Mononuclear cell (primary cell): Measurements from ENCODE around the gene GPR18. TPM values are rescaled to one million over a fixed set of nuclear protein-coding genes. Genes with fewer than 3 reads are reported as not detected.

Source experiments
- H3K27me3 ChIP-seq: 2 replicates; pipeline ENCODE4 v1.6.0; 2011; ENCODE audit warnings: low read length, control low read depth; ENCODE audit not compliant: insufficient read depth
- H3K4me1 ChIP-seq: 2 replicates; pipeline ENCODE4 v1.5.1; 2011; ENCODE audit warnings: mild to moderate bottlenecking, low read length, control low read depth; ENCODE audit not compliant: insufficient read depth
- H3K4me3 ChIP-seq: 2 replicates; pipeline ENCODE4 v1.5.1; 2011; ENCODE audit warnings: mild to moderate bottlenecking, low read length, moderate library complexity
- H3K9me3 ChIP-seq: 2 replicates; pipeline ENCODE4 v1.5.1; 2011; ENCODE audit warnings: low read depth, mild to moderate bottlenecking, control low read depth, low read length
- total RNA-seq: library from RNA; depleted of rRNA; stranded (reverse); fragments of >200 nt; gene quantifications from one replicate; pipeline ENCODE4 v1.2.3, GENCODE V29; 2012

Gene GPR18, protein sequence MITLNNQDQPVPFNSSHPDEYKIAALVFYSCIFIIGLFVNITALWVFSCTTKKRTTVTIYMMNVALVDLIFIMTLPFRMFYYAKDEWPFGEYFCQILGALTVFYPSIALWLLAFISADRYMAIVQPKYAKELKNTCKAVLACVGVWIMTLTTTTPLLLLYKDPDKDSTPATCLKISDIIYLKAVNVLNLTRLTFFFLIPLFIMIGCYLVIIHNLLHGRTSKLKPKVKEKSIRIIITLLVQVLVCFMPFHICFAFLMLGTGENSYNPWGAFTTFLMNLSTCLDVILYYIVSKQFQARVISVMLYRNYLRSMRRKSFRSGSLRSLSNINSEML
- 38.0 TPM for total RNA-seq

DNA sequence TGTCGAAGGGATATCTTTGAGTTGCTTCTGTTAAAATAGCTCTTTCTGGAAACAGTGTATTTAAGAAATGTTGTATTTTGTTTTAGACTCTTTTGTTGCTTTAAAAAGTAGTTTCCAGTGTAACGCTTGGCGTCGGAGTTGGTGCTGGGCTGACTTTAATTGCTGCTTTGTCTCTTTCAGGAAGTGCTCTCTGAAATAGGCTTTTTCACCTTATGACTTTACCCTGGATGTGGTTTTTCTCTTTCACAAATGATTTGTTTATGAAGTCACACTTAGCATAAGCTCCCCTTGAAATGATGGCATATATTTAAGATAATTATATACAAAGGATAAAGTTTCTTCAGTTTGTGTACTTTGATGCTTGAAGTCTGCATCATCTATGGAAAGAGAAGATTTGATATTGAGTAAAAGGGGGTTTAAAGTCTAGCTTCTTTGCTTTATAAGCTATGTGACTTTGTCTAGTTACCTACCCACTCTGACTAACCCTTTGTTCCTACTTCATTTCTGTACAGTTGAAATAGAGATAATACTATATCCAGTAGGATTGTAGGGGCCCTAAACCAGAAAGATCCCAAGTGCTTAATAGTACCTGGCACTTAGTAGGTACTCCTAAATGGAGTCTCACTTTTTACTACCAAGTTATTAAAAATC is at the start of gene GPR18:
Gene GPR18, minus strand, starts transcription at position 170 of the 651 bp plus-strand sequence. CDS start 2,507 bp downstream, outside the sequence.
- no peaks in the 10 kb centered on the region for H3K27me3 ChIP-seq
- H3K9me3 ChIP-seq, result no peaks in the 10 kb centered on the region
- peak within 1 kb of the TSS; percentile 63 for H3K4me3 ChIP-seq
- H3K4me1 ChIP-seq, result peaks cover 59% of the 10 kb centered on the region

DNA sequence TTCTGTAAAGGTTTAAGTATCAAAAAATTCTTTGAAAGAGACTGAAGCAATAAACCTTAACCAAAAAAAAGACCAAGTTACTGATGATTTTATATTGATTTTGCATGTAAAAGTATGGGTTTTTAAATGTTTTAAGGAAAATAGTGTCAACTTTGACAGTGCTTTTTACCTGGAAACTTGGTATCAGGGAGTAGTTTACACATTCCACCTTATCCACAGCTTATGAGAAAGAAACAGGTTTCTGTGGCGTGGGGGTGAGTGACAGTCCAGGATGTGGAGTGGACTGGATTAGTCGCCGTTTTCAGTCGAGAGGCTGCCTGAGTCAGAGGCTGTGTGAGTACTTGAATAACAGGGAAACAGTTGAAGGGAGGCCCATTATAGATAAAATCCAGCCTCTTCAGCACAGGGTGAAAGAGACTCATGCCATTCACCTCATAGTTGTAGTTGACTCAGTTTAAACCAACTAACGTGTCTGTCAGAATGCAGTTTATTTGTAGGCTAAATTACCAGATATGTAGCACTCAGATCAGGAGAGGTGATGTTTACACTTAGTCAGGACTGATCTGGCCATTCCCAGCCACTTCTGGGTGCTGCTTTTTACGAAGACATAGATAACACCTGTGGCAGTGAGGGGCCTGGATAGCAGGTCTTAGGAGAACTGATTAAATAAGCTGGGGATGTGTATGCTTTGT is 49.6 kb upstream of the GPR18 start:
- Histone ChIP-seq H3K4me3 (no peak overlapping the region), H3K4me1 (peaks cover 77% of the 10 kb centered on the region), H3K9me3 (no peaks in the 10 kb centered on the region), H3K27me3 (no peaks in the 10 kb centered on the region)

DNA sequence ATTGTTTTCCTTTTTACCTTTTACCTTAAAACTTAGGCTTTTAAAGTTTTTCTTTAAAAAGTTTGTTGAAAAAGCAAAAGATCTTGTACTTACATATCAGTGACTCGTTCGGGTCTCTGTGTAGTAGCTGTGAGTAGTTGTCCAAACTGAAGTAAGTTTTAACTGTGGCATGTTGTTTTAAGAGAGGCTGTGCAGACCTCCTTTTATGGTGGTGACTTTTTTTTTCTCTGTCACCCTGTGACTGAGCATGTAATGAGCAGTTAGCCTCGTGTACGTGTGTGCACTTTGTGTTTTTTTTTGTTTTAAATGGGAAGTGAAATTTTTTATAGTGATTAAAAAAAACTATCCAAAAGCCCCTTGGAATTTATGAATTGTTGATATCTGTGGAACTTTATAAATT is 49.1 kb upstream of the GPR18 start, which contains the start of gene GPR183:
Gene GPR183, minus strand, starts transcription at position 153 of the 400 bp plus-strand sequence. CDS start 11,254 bp downstream, outside the sequence.
- no peaks in the 10 kb centered on the region for H3K9me3 ChIP-seq
- no peaks in the 10 kb centered on the region for H3K27me3 ChIP-seq
- H3K4me3 ChIP-seq, result peak within 1 kb of the TSS; percentile 40
- peaks cover 77% of the 10 kb centered on the region for H3K4me1 ChIP-seq

DNA sequence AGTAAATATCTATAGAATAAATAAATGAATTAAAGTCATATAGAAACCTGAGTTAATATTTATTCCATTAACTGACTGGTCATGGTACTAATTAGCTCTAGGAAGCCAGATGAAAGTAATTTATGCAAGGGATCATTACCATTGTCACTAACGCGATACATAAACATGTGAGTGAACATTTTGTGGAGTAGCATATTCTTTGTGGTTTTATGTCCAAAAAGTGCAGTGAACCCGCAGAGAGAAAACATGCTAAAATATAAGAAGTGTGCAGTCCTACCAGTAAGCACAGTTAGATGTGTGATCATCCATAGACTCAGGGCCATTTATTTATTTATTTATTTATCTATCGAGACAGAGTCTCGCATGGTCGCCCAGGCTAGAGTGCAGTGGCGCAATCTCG is 47.4 kb upstream of the GPR18 start:
- Histone ChIP-seq H3K27me3 (no peaks in the 10 kb centered on the region), H3K9me3 (no peaks in the 10 kb centered on the region), H3K4me1 (peaks cover 74% of the 10 kb centered on the region), H3K4me3 (peak overlapping the region; percentile 40)

DNA sequence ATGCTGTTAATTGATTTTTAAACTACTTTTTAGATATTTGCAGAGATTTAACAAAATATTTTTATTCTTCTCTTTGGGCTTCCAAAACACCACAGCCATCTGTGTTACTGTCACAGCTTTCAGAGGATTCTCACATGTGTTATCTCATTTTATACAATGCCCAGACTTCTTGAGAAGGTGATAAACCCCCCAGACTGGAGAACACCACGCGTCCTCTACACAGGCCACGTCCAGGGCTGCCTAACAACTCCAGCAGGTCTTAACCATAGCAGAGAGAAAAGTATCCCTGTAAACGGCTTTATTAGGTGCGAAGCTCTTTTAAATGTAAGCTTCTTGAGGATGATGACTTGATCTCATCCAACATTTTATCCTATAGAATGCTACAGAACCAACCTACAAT is 47.0 kb upstream of the GPR18 start:
- Histone ChIP-seq H3K4me1 (peaks cover 74% of the 10 kb centered on the region), H3K4me3 (peak overlapping the region; percentile 40), H3K9me3 (no peaks in the 10 kb centered on the region), H3K27me3 (no peaks in the 10 kb centered on the region)

DNA sequence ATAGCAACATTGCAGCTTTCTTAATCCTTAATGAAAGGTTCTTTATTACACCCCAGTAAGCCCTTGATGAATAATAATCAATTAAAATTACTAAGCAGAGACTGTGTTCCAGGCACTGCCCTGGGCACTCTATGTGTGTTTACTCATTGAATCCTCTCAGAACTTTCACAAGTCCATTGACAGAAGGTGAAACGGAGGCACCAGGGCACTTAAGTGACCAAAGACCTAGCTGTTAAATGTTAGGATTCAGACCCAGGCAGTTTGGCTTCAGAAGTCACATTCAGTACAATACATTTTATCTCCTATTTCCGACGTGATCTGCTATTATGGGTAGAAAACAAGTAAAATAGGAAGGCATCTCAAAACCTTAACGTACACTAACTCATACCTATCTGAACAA is 46.4 kb upstream of the GPR18 start:
- H3K27me3 ChIP-seq, result no peaks in the 10 kb centered on the region
- peak overlapping the region; percentile 40 for H3K4me3 ChIP-seq
- H3K4me1 ChIP-seq, result peaks cover 74% of the 10 kb centered on the region
- H3K9me3 ChIP-seq, result no peaks in the 10 kb centered on the region

DNA sequence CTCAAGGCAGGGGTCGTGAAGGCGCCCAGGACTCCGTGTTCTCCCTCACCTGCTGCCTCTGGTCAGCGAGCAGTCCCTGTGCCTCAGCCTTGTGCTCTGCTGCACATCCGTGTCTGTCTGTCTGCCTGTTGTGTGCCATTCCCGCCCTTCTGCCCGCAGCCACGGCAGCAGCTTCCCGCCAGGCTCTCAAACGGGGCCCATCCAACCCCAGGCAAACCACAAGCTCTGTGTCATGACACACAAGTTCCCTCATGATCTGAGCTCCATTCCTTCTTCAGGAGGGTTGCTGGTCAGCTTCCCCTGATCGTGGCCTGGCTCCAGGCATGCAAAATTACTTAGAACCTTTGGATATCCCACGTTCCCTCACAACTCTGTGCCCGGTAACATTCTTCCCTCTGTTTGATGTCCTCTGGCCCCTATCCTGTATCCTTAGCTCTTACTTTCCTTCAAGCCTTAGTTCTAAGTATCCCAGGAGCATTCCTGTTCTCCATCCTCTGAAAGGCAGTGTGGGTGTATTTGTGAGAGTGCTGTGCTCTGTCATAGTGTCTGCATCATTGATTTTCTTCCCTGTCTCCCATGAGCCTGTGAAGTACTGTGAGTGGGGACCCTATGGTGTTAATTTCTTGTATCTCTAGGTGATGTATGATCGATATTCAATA is 45.8 kb upstream of the GPR18 start:
- no peaks in the 10 kb centered on the region for H3K27me3 ChIP-seq
- peak overlapping the region; percentile 40 for H3K4me3 ChIP-seq
- peaks cover 74% of the 10 kb centered on the region for H3K4me1 ChIP-seq

DNA sequence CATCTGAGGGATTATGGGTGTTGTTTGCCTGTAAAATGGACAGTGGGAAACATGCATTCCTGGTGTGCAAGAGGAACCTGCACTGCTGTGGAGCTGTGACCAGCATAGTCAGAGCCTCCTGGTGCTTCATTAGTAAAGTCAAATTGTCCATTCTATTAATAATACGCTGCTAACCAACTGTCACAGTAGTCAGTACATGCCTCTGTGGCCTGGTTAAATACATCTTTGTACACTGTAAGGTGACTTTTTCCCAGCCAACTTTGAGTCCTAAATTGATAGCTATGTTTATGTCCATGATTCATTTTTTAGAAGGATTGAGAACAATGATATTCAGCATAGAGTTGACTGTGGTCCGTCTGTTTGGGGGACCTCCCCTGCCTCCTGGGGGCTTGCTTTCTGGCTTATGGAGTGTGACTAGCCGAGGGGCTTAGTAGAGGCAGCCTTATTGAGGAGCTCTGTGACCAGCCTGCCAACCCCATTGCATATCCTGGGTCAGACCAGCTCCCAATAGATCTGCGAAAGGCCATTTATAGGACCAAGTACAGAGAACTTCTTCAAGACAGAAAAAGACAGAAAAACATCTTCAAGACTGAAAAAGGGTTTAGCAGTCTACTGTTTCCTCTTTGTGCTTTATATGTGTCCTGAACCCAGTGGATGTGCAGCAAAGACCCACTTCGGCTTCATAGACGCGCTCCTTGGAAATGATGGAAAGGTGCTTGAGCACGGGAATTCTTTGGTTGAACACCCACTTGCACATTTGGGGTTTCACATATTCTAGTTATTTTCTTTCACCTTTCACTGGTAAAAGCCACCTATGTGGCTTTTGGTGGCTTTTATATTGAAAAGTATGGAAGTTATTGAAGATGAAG is 44.7 kb upstream of the GPR18 start:
- H3K9me3 ChIP-seq, result no peaks in the 10 kb centered on the region
- no peaks in the 10 kb centered on the region for H3K27me3 ChIP-seq
- H3K4me3 ChIP-seq, result no peak overlapping the region
- H3K4me1 ChIP-seq, result peaks cover 73% of the 10 kb centered on the region

More for the DNA sequence above, 45.8 kb upstream of the GPR18 start:
- no peaks in the 10 kb centered on the region for H3K9me3 ChIP-seq

DNA sequence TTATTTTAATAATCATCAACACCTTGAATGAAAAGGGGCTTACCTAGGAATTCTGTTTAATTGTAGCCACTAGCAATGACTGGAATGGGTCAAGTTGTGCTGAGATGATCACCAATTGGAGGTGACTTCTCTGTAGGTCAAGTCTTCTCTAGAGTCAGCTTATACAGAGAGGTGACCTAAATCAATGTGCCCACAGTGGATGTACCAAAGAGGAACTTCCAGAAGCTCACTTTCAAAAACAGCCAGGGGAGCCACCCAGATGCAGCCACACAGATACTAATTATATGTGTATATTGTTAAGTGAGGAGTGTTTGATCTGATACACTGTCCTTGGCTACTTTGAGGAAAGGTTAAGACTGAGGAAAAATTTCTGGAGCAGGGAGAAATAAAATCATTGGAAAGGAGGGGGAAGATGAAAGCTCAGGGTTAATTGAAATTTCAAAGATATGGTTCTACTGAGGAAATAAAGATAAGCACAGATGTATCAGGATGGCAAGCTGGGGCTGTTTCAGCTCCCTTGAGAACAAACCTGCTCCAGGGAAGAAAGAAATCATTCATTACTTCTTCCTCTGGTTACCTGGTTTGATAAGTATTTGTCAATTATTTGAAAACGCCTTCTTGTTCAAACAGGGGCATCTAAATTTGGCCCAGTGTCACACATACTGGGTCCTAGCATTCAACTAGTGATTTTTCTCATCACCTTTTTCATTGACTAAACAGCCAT is 43.9 kb upstream of the GPR18 start:
- Histone ChIP-seq H3K4me1 (peaks cover 76% of the 10 kb centered on the region), H3K9me3 (no peaks in the 10 kb centered on the region), H3K4me3 (no peak overlapping the region), H3K27me3 (no peaks in the 10 kb centered on the region)

DNA sequence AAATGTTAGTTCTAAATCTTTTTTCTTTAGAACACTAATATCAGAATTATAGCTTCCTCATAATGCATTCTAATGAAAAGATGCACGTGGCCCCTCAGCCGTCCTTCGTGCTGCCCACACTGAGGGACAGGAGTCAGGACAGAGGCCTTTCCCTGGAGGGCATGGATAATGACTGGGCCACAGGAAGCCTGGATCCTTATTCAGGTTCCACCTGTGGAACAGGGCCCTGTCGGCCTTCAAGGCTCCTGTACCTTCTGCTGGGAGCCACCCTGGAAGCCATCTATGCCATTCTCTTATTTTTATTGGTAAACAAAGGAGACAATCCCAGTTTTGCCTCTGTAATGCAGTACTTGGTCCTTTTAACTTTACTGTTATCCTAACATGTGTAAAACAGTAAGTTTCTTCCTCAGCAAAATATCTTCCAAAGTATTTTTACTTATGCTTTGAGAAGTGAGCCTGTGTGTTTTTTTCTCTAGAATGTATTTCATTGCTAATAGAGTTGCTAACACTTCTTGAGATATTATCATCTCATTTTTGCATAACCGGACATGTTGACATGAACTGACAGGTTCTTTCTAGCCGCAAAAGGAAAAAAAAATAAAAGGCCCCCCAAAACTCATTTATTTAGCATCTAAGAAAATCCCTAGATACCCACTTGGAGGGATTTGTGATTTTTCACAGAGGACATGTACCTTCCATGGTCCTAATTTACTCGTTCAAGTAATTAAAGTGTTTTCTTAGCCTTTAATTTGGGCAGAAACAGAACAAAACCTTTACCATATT is 43.1 kb upstream of the GPR18 start:
- Histone ChIP-seq H3K27me3 (no peaks in the 10 kb centered on the region), H3K9me3 (no peaks in the 10 kb centered on the region), H3K4me3 (no peak overlapping the region), H3K4me1 (peaks cover 75% of the 10 kb centered on the region)

DNA sequence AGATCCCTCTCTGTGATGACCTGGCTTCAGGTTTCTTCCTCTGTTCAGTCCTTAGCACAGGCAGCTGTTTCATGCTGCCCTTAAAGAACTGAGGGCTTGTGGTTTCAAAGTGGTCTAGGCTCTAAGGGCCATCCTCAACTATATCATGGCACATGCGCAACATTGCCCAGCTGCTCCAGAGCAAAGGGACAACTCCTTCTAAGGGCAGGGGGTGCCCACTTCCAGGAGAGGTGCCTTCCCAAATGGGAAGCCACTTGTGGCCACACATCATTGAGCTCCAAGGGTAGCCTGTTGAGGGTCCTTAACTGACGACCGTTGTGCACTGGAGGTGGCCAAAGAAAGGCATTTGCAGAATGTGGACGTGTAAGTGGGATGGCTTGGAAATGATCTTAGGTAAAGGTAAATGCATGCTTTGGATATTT is 41.8 kb upstream of the GPR18 start:
- Histone ChIP-seq H3K4me3 (no peak overlapping the region), H3K27me3 (no peaks in the 10 kb centered on the region), H3K9me3 (no peaks in the 10 kb centered on the region), H3K4me1 (peaks cover 81% of the 10 kb centered on the region)

DNA sequence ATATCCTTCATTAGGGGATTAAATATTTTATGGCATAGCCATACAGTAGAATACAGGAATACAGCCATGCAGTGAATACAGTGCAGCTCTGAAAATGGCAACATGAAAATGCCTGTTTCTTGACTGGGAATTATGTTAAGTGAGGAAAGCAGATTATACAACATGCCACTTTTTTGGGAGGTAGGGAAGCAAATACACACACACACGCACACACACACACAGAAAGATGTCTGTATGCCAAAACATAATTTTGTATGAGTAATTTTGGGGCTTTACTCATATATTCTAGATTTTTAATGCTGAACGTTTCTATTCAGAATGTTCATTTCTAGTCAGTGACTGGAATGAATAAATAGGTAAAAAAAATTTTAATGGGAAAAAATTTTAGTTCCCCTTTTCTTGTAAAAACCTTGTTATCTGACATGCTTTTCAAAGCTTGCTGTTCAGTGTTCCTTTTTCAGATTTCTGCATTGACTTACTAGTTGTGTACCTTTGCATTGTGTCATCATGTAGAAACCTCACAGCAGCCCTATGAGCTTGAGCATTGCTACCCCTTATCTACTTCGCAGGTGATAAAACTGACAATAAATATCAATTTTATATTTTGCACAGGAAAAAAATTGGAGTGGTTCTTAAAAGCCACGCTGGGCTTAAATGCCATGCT is 41.2 kb upstream of the GPR18 start:
- no peaks in the 10 kb centered on the region for H3K27me3 ChIP-seq
- peaks cover 79% of the 10 kb centered on the region for H3K4me1 ChIP-seq
- H3K4me3 ChIP-seq, result no peak overlapping the region
- no peaks in the 10 kb centered on the region for H3K9me3 ChIP-seq

DNA sequence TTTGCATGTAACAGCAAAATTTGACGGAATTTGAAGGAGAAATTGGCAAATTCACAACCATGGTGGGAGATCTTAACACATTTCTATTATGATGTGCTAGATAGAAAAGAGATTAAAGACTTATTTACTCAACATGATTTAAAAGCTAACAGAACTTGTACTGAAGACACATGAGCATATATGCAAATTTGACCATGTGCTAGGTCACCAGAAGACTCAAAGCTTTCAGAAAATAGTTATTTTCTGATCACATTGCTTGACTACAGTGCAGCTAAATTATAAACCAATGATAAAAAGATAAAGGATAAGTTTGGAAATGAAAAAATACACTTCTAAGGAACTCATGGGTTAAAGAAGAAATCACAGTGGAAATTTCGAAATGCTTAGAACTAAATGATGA is 39.9 kb upstream of the GPR18 start:
- H3K4me1 ChIP-seq, result peaks cover 77% of the 10 kb centered on the region
- no peaks in the 10 kb centered on the region for H3K9me3 ChIP-seq
- H3K27me3 ChIP-seq, result no peaks in the 10 kb centered on the region
- H3K4me3 ChIP-seq, result no peak overlapping the region
